Endothelial cell of umbilical vein (primary cell): ENCODE data around the gene ACMSD. TPM values are rescaled to one million over a fixed set of nuclear protein-coding genes. Genes with fewer than 3 reads are reported as not detected.

Experiments used
- BruUV-seq: library from RNA; stranded (reverse); fragments of 400-500 nt; replicated peaks from 2 replicates; lab custom pipeline; 2021; lab: Mats Ljungman, UMichigan
- CTCF ChIA-PET: fragments of 300-600, 350-600 bp; sonication (Branson Sonifier 250); formaldehyde crosslinking; loops from one replicate; lab custom pipeline; 2021; ENCODE audit warnings: antibody characterized with exemption, inconsistent platforms; lab: Charles Lee
- POLR2A ChIA-PET: fragments of 300-600, 350-600 bp; sonication (Branson Sonifier 250); formaldehyde crosslinking; loops from one replicate; lab custom pipeline; 2021; ENCODE audit warnings: antibody characterized with exemption, inconsistent platforms; lab: Charles Lee
- DNase-seq: peaks from one replicate; pipeline ENCODE4 v3.0.0-alpha.2; 2011; ENCODE audit warnings: low read depth, low spot score
- FAIRE-seq: peaks from 2 replicates; lab custom pipeline; 2011; peaks lifted over from hg19 to GRCh38; lab: Jason Lieb, UNC
- H2AFZ ChIP-seq: 2 replicates; pipeline ENCODE4 v1.6.0; 2012; ENCODE audit warnings: low read depth, low read length, control low read depth, inconsistent platforms
- H3K27ac ChIP-seq: 2 replicates; pipeline ENCODE4 v1.5.1; 2011; ENCODE audit warnings: low read depth, mild to moderate bottlenecking, control low read depth, low read length, moderate library complexity; ENCODE audit not compliant: insufficient read depth
- H3K27me3 ChIP-seq, 2 experiments: 2 replicates each; pipeline versions ENCODE4 v1.6.0 to v1.6.1; 2011; ENCODE audit warnings: low read length in 2 of 2, mixed read lengths in 1 of 2; ENCODE audit not compliant: control insufficient read depth in 2 of 2, insufficient read depth in 2 of 2
- H3K36me3 ChIP-seq, 2 experiments: 2 replicates in 1 of 2; 3 replicates in 1 of 2; pipeline ENCODE4 v1.5.1; 2011; ENCODE audit warnings: low read length in 2 of 2, mild to moderate bottlenecking in 1 of 2, moderate library complexity in 1 of 2; ENCODE audit not compliant: control insufficient read depth in 2 of 2, insufficient read depth in 2 of 2; ENCODE audit errors: extremely low read depth in 1 of 2
- H3K4me1 ChIP-seq: 3 replicates; pipeline ENCODE4 v1.5.1; 2011; ENCODE audit warnings: mild to moderate bottlenecking, low read length; ENCODE audit not compliant: control insufficient read depth, insufficient read depth; ENCODE audit errors: extremely low read depth
- H3K4me2 ChIP-seq: 2 replicates; pipeline ENCODE4 v1.6.1; 2011; ENCODE audit warnings: low read length, control low read depth, mixed read lengths; ENCODE audit not compliant: insufficient read depth
- H3K4me3 ChIP-seq, 3 experiments: fragments of 200-600 bp in 1 of 3; sonication (generic), shearing (Covaris generic) in 1 of 3; replicated peaks in 1 of 3; 2 replicates each; pipeline ENCODE4 v1.5.1; 2011 to 2016; ENCODE audit warnings: control low read depth in 3 of 3, low read length in 3 of 3, mild to moderate bottlenecking in 2 of 3, inconsistent platforms in 1 of 3, low read depth in 1 of 3, moderate library complexity in 1 of 3; ENCODE audit not compliant: insufficient read depth in 1 of 3
- H3K79me2 ChIP-seq: 2 replicates; pipeline ENCODE4 v1.6.0; 2012; ENCODE audit warnings: low read length, inconsistent platforms; ENCODE audit not compliant: control insufficient read depth, insufficient read depth
- H3K9ac ChIP-seq: replicated peaks from 2 replicates; pipeline ENCODE3; 2011; ENCODE audit warnings: low read length, control low read depth; ENCODE audit not compliant: insufficient read depth; ENCODE audit errors: extremely low read depth
- H3K9me1 ChIP-seq: replicated peaks from 3 replicates; pipeline ENCODE4 v1.6.0; 2011; ENCODE audit warnings: mild to moderate bottlenecking, low read length; ENCODE audit not compliant: control insufficient read depth, insufficient read depth; ENCODE audit errors: extremely low read depth
- H3K9me3 ChIP-seq: replicated peaks from 2 replicates; pipeline ENCODE4 v1.5.1; 2012; ENCODE audit warnings: low read length, inconsistent platforms; ENCODE audit not compliant: control insufficient read depth, insufficient read depth
- H4K20me1 ChIP-seq: replicated peaks from 2 replicates; pipeline ENCODE3; 2011; ENCODE audit warnings: mild to moderate bottlenecking, low read length; ENCODE audit not compliant: control insufficient read depth, insufficient read depth; ENCODE audit errors: extremely low read depth
- EZH2 ChIP-seq: IDR thresholded peaks from 2 replicates; pipeline ENCODE4 v1.6.1; 2012; ENCODE audit warnings: borderline replicate concordance, low read depth, mild to moderate bottlenecking, moderate library complexity, low read length, inconsistent platforms; ENCODE audit not compliant: severe bottlenecking
- FOS ChIP-seq: IDR thresholded peaks from 2 replicates; pipeline ENCODE4 v1.6.1; 2011; ENCODE audit warnings: mild to moderate bottlenecking, low read length, moderate library complexity, borderline replicate concordance; ENCODE audit not compliant: insufficient read depth
- GATA2 ChIP-seq: IDR thresholded peaks from 2 replicates; pipeline ENCODE4 v1.7.0; 2011; ENCODE audit warnings: low read depth, mild to moderate bottlenecking, moderate library complexity, mixed read lengths, low read length; ENCODE audit not compliant: insufficient read length, insufficient read depth
- JUN ChIP-seq: IDR thresholded peaks from 2 replicates; pipeline ENCODE4 v1.6.1; 2011; ENCODE audit warnings: borderline replicate concordance, low read depth; ENCODE audit not compliant: insufficient read length, insufficient read depth
- MAX ChIP-seq: IDR thresholded peaks from 2 replicates; pipeline ENCODE4 v1.6.1; 2011; ENCODE audit not compliant: insufficient read depth, insufficient read length
- MYC ChIP-seq: IDR thresholded peaks from one replicate; pipeline ENCODE4 v1.6.1; 2011; ENCODE audit warnings: mild to moderate bottlenecking, low read depth, low read length
- POLR2A ChIP-seq: IDR thresholded peaks from 2 replicates; pipeline ENCODE4 v1.6.1; 2012; ENCODE audit warnings: low read depth, mild to moderate bottlenecking, control low read depth, low read length
- POLR2AphosphoS5 ChIP-seq: IDR thresholded peaks from 2 replicates; pipeline ENCODE4 v1.6.1; 2012; ENCODE audit warnings: low read depth, mild to moderate bottlenecking, control low read depth, low read length, moderate library complexity; ENCODE audit not compliant: insufficient read depth
- dilution Hi-C: fragments of 300-500 bp; cut with MboI; formaldehyde crosslinking; loops from one replicate; pipeline ENCODE4 v1.15.0; 2019; ENCODE audit warnings: low sequenced_read_pairs; ENCODE audit not compliant: extremely low pct_ligation_motif_present
- intact Hi-C: fragments of 100-400 bp; cut with micrococcal nuclease; formaldehyde crosslinking; loops from one replicate; pipeline ENCODE4 v1.10.0; 2022
- polyA plus RNA-seq, 4 experiments: library from polyadenylated mRNA; depleted of rRNA in 3 of 4; stranded (reverse) in 3 of 4; unstranded in 1 of 4; fragments of >200 nt; gene quantifications; 2 replicates each; pipeline versions ENCODE4 v1.2.1 to v1.2.3, GENCODE V29; 2011 to 2012; ENCODE audit warnings: missing spikeins in 1 of 4
- total RNA-seq: library from RNA; stranded (reverse); gene quantifications from 2 replicates; pipeline ENCODE4 v1.2.3, GENCODE V29; 2021
- TF ChIP-seq, protein P1 (sequence below), 2 donors: IDR thresholded peaks; 1 replicate in 1 of 2; 2 replicates in 1 of 2; pipeline ENCODE4 v1.5.1; 2011; ENCODE audit warnings: low read length in 2 of 2, mild to moderate bottlenecking in 2 of 2, moderate library complexity in 2 of 2, control low read depth in 1 of 2, inconsistent platforms in 1 of 2, low read depth in 1 of 2; ENCODE audit not compliant: insufficient read depth in 1 of 2; ENCODE audit errors: extremely low read depth in 1 of 2

Gene ACMSD
- total and polyA plus RNA-seq, 2 donors (not counting 3 experiments of a cell fraction or from before 2014, with no cell fraction given), result not detected

- Histone ChIP-seq H4K20me1 (no peaks in the 10 kb centered on the region), H3K9ac (no peak overlapping the region), H3K4me2 (no peak overlapping the region), H2AFZ (no peak overlapping the region), H3K9me1 (no peaks in the 10 kb centered on the region), H3K36me3 (no peaks in the 10 kb centered on the region), H3K79me2 (no peaks in the 10 kb centered on the region), H3K9me3 (no peaks in the 10 kb centered on the region), H3K4me3 (no peak overlapping the region), H3K27me3 (peaks cover 0 to 4% of the 10 kb centered on the region in 2 experiments), H3K4me1 (no peaks in the 10 kb centered on the region), H3K27ac (no peak overlapping the region)
- no TSS peak for BruUV-seq
- intact Hi-C loops, result no loop called here
- dilution Hi-C loops, result no loop called here
- no peak for FAIRE-seq
- CTCF ChIA-PET, result no interaction called here
- POLR2A ChIA-PET, result no interaction called here
- DNase-seq, result no peak
- TF ChIP-seq, protein P1, sequence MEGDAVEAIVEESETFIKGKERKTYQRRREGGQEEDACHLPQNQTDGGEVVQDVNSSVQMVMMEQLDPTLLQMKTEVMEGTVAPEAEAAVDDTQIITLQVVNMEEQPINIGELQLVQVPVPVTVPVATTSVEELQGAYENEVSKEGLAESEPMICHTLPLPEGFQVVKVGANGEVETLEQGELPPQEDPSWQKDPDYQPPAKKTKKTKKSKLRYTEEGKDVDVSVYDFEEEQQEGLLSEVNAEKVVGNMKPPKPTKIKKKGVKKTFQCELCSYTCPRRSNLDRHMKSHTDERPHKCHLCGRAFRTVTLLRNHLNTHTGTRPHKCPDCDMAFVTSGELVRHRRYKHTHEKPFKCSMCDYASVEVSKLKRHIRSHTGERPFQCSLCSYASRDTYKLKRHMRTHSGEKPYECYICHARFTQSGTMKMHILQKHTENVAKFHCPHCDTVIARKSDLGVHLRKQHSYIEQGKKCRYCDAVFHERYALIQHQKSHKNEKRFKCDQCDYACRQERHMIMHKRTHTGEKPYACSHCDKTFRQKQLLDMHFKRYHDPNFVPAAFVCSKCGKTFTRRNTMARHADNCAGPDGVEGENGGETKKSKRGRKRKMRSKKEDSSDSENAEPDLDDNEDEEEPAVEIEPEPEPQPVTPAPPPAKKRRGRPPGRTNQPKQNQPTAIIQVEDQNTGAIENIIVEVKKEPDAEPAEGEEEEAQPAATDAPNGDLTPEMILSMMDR (IDR thresholded peaks at IDR 0.05; ENCODE audit: extremely low read depth in 1 of 2, insufficient read depth in 1 of 2, low read depth in 1 of 2, low read length in 2 of 2), result no peak
- TF ChIP-seq MAX, result no peak
- TF ChIP-seq POLR2A, result no peak
- TF ChIP-seq GATA2, result no peak
- no peak for TF ChIP-seq JUN
- TF ChIP-seq MYC, result no peak
- TF ChIP-seq FOS, result no peak
- TF ChIP-seq EZH2, result no peak
- TF ChIP-seq POLR2AphosphoS5, result no peak
Measured at GRCh38 chr2:134862674-134863073, 24.3 kb downstream of the ACMSD start.
